Transverse colon (tissue), 4 donors: ENCODE data around the gene TNRC6A.

Experiments
- POLR2A ChIP-seq: fragments of 450-650 bp; IDR thresholded peaks from one replicate; pipeline ENCODE4 v1.6.1; 2016; ENCODE audit warnings: antibody characterized with exemption, mild to moderate bottlenecking, moderate library complexity
- POLR2AphosphoS5 ChIP-seq, 3 donors: sonication (generic); formaldehyde crosslinking; IDR thresholded peaks; one replicate each; pipeline ENCODE4 v1.6.1; 2016; ENCODE audit warnings: antibody characterized with exemption in 3 of 3
- TF ChIP-seq, protein P1 (sequence below), 5 experiments: fragments of 200-600 bp in 3 of 5; fragments of 450-650 bp in 2 of 5; sonication (generic) in 3 of 5; IDR thresholded peaks; 1 replicate in 2 of 5; 2 replicates in 3 of 5; pipeline ENCODE4 v1.5.1; 2016 to 2017; ENCODE audit warnings: antibody characterized with exemption in 5 of 5, inconsistent platforms in 3 of 5, mild to moderate bottlenecking in 2 of 5, moderate library complexity in 1 of 5

DNA sequence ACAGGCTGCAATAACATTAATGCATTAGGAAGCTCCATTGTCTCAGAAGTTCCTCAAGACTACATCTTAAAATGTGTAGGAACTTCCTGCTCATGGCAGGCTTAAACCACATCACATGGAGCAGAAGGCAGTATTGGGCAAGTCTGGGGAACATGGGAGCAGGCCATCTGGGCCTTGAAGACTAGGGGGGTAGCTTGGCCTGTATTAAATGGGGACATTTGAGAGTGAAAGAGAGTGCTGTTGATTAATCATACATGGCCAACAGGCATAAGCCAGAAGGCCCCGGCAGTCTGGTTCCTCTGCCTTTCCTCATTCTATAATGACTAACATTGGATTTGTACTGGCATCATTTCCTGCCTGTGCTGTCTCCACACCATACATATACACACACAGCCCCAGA lies 91.1 kb downstream of the TNRC6A start:
- TF ChIP-seq POLR2A (no peak), POLR2AphosphoS5 (IDR thresholded peaks at IDR 0.05) (no peak)
- TF ChIP-seq, protein P1, sequence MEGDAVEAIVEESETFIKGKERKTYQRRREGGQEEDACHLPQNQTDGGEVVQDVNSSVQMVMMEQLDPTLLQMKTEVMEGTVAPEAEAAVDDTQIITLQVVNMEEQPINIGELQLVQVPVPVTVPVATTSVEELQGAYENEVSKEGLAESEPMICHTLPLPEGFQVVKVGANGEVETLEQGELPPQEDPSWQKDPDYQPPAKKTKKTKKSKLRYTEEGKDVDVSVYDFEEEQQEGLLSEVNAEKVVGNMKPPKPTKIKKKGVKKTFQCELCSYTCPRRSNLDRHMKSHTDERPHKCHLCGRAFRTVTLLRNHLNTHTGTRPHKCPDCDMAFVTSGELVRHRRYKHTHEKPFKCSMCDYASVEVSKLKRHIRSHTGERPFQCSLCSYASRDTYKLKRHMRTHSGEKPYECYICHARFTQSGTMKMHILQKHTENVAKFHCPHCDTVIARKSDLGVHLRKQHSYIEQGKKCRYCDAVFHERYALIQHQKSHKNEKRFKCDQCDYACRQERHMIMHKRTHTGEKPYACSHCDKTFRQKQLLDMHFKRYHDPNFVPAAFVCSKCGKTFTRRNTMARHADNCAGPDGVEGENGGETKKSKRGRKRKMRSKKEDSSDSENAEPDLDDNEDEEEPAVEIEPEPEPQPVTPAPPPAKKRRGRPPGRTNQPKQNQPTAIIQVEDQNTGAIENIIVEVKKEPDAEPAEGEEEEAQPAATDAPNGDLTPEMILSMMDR (IDR thresholded peaks at IDR 0.05), result no peak
